Transverse colon (tissue), 4 donors: ENCODE results near the gene PALM. TPM values are rescaled to one million over a fixed set of nuclear protein-coding genes. Genes with fewer than 3 reads are reported as not detected.

ENCODE experiments used
- DNase-seq: peaks from one replicate; pipeline ENCODE4 v3.0.0-alpha.2; 2019
- H3K27ac ChIP-seq, 4 donors: fragments of 200-600 bp; sonication (generic); 2 replicates each; pipeline ENCODE4 v1.5.1; 2016 to 2018; ENCODE audit warnings: inconsistent platforms in 4 of 4
- H3K27me3 ChIP-seq: fragments of 200-600 bp; sonication (generic); 2 replicates; pipeline ENCODE4 v1.5.1; 2017; ENCODE audit warnings: inconsistent platforms
- H3K36me3 ChIP-seq, 4 donors: fragments of 200-600 bp; sonication (generic); 2 replicates each; pipeline ENCODE4 v1.5.1; 2017 to 2019; ENCODE audit warnings: inconsistent platforms in 4 of 4
- H3K4me1 ChIP-seq, 4 donors: fragments of 200-600 bp; sonication (generic); 2 replicates each; pipeline ENCODE4 v1.5.1; 2017 to 2020; ENCODE audit warnings: inconsistent platforms in 4 of 4
- H3K4me3 ChIP-seq, 4 donors: fragments of 200-600 bp; sonication (generic); 1 replicate in 1 of 4; 2 replicates in 3 of 4; pipeline versions ENCODE4 v1.5.1 to v1.6.1; 2017 to 2019; ENCODE audit warnings: inconsistent platforms in 4 of 4
- H3K9me3 ChIP-seq, 2 donors: fragments of 200-600 bp; sonication (generic); 2 replicates each; pipeline ENCODE4 v1.5.1; 2017 to 2019; ENCODE audit warnings: inconsistent platforms in 2 of 2
- EP300 ChIP-seq: sonication (generic); formaldehyde crosslinking; IDR thresholded peaks from one replicate; pipeline ENCODE4 v1.6.1; 2017; ENCODE audit warnings: antibody characterized with exemption, low read depth
- POLR2A ChIP-seq: fragments of 450-650 bp; IDR thresholded peaks from one replicate; pipeline ENCODE4 v1.6.1; 2016; ENCODE audit warnings: antibody characterized with exemption, mild to moderate bottlenecking, moderate library complexity
- POLR2AphosphoS5 ChIP-seq, 3 donors: sonication (generic); formaldehyde crosslinking; IDR thresholded peaks; one replicate each; pipeline ENCODE4 v1.6.1; 2016; ENCODE audit warnings: antibody characterized with exemption in 3 of 3
- WGBS, 2 donors: methylation state at CpG; one replicate each; pipeline ENCODE4 v1.1.5; 2018; ENCODE audit warnings: low coverage in 1 of 2; 5-methylcytosine and 5-hydroxymethylcytosine counted together
- in situ Hi-C, 4 donors: fragments of 200-750 bp; cut with MboI; loops; one replicate each; pipeline versions ENCODE4 v1.15.0 to v1.15.1; 2017; ENCODE audit warnings: low sequenced_read_pairs in 3 of 4, low pct_ligation_motif_present in 1 of 4, low pct_unique_long_range_greater_than_20kb in 1 of 4
- intact Hi-C: fragments of 100-400 bp; cut with DNase I; formaldehyde crosslinking; loops from one replicate; pipeline ENCODE4 v1.15.1; 2023; ENCODE audit warnings: low total_unique reads
- total RNA-seq, 4 donors: library from RNA; depleted of rRNA; stranded (reverse); fragments of >200 nt; gene quantifications; one replicate each; pipeline ENCODE4 v1.1.0, GENCODE V29; 2016
- TF ChIP-seq, protein P1 (sequence below), 5 experiments: fragments of 200-600 bp in 3 of 5; fragments of 450-650 bp in 2 of 5; sonication (generic) in 3 of 5; IDR thresholded peaks; 1 replicate in 2 of 5; 2 replicates in 3 of 5; pipeline ENCODE4 v1.5.1; 2016 to 2017; ENCODE audit warnings: antibody characterized with exemption in 5 of 5, inconsistent platforms in 3 of 5, mild to moderate bottlenecking in 2 of 5, moderate library complexity in 1 of 5

PALM gene
- total RNA-seq, 4 donors from 2014 or later: 14.1 to 99.3 (median 29.8) TPM

DNA sequence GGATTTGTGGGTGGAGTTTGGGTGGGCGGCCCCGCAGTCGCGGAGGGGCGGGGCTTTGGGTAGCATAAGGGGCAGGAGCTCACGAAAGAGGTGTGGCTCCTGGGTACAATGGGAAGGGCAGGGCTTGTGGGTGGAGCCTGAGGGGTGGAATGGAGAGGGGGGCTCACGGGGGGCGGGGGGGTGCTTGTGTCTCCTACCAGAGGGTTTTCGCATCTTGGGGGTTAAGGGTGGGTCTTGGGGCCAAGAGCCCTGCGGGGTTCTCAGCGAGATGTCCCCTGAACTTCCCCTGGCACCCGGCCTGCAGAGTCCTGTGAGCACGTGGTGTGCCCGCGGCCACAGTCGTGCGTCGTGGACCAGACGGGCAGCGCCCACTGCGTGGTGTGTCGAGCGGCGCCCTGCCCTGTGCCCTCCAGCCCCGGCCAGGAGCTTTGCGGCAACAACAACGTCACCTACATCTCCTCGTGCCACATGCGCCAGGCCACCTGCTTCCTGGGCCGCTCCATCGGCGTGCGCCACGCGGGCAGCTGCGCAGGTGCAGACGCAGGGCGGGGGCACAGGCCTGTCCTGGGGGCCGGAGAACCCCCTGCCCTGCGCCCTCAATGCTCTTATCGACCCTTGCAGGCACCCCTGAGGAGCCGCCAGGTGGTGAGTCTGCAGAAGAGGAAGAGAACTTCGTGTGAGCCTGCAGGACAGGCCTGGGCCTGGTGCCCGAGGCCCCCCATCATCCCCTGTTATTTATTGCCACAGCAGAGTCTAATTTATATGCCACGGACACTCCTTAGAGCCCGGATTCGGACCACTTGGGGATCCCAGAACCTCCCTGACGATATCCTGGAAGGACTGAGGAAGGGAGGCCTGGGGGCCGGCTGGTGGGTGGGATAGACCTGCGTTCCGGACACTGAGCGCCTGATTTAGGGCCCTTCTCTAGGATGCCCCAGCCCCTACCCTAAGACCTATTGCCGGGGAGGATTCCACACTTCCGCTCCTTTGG, 27.4 kb upstream of the PALM start:
- in situ Hi-C loops (no loop called here), intact Hi-C loops (no loop called here)
- peaks cover 3 to 27% (median 18%) of the 10 kb centered on the region in 4 donors for H3K4me1 ChIP-seq
- TF ChIP-seq POLR2AphosphoS5 (IDR thresholded peaks at IDR 0.05): no peak
- TF ChIP-seq, protein P1, sequence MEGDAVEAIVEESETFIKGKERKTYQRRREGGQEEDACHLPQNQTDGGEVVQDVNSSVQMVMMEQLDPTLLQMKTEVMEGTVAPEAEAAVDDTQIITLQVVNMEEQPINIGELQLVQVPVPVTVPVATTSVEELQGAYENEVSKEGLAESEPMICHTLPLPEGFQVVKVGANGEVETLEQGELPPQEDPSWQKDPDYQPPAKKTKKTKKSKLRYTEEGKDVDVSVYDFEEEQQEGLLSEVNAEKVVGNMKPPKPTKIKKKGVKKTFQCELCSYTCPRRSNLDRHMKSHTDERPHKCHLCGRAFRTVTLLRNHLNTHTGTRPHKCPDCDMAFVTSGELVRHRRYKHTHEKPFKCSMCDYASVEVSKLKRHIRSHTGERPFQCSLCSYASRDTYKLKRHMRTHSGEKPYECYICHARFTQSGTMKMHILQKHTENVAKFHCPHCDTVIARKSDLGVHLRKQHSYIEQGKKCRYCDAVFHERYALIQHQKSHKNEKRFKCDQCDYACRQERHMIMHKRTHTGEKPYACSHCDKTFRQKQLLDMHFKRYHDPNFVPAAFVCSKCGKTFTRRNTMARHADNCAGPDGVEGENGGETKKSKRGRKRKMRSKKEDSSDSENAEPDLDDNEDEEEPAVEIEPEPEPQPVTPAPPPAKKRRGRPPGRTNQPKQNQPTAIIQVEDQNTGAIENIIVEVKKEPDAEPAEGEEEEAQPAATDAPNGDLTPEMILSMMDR (IDR thresholded peaks at IDR 0.05): no peak
- TF ChIP-seq POLR2A: no peak
- DNase-seq: peak; percentile 92
- H3K36me3 ChIP-seq: no peaks in the 10 kb centered on the region
- H3K4me3 ChIP-seq: peak overlapping the region in 2 of 4 donors; percentile 88 to 94
- peaks cover 15% of the 10 kb centered on the region for H3K27me3 ChIP-seq
- 62% methylated on average over 45 of the region's 54 CpGs; no CpG with 5 or more reads in 1 of the 2 donors for WGBS, 2 donors
- peak overlapping the region; percentile 94 to 99 (median 97) for H3K27ac ChIP-seq
- no peaks in the 10 kb centered on the region for H3K9me3 ChIP-seq

DNA sequence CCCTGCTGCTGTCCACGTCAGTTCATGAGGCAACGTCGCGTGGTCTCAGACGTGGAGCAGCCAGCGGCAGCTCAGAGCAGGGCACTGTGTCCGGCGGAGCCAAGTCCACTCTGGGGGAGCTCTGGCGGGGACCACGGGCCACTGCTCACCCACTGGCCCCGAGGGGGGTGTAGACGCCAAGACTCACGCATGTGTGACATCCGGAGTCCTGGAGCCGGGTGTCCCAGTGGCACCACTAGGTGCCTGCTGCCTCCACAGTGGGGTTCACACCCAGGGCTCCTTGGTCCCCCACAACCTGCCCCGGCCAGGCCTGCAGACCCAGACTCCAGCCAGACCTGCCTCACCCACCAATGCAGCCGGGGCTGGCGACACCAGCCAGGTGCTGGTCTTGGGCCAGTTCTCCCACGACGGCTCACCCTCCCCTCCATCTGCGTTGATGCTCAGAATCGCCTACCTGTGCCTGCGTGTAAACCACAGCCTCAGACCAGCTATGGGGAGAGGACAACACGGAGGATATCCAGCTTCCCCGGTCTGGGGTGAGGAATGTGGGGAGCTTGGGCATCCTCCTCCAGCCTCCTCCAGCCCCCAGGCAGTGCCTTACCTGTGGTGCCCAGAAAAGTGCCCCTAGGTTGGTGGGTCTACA, 25.9 kb upstream of the PALM start:
- 68% methylated on average over 22 of the region's 25 CpGs; no CpG with 5 or more reads in 1 of the 2 donors for WGBS, 2 donors
- Histone ChIP-seq H3K9me3 (no peaks in the 10 kb centered on the region), H3K27ac (no peak overlapping the region), H3K4me1 (peaks cover 3 to 14% (median 10%) of the 10 kb centered on the region in 4 donors), H3K27me3 (peaks cover under 1% of the 10 kb centered on the region), H3K36me3 (no peaks in the 10 kb centered on the region), H3K4me3 (no peak overlapping the region)
- TF ChIP-seq POLR2A: no peak
- no peak for TF ChIP-seq EP300
- TF ChIP-seq POLR2AphosphoS5 (IDR thresholded peaks at IDR 0.05): no peak
- TF ChIP-seq, protein P1 (IDR thresholded peaks at IDR 0.05): no peak
- in situ Hi-C loops (no loop called here), intact Hi-C loops (no loop called here)
- DNase-seq: no peak

DNA sequence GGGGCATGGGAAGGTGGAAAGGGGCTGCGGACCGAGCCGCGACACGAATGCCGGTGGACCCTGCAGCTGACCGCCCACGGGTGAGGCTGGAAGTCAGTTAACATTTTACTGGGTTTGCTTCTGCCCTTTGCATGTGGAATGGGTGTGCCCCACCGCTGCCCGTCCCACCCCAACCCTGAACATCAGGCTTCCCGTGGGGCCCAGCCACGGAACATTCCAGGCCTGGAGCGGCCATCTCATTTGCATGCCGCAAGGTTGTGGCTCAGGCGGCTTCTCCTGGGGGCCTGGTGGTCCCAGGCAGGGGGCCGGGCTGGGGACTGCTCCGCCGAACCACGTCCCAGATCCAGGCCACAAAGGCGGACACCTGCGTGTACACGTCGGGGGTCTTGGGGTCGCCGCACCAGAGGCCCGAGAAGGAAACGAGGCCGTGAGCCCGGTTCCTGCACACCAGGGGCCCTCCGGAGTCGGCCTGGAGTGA, 23.2 kb upstream of the PALM start:
- intact Hi-C loops (no loop called here), in situ Hi-C loops (no loop called here)
- 66 to 80% methylated on average over 5 to 19 of the region's 31 CpGs for WGBS, 2 donors
- Histone ChIP-seq H3K27me3 (no peaks in the 10 kb centered on the region), H3K4me1 (no peaks in the 10 kb centered on the region), H3K9me3 (no peaks in the 10 kb centered on the region), H3K36me3 (no peaks in the 10 kb centered on the region), H3K4me3 (no peak overlapping the region), H3K27ac (no peak overlapping the region)
- TF ChIP-seq, protein P1 (IDR thresholded peaks at IDR 0.05): no peak
- TF ChIP-seq POLR2A: no peak
- TF ChIP-seq EP300: no peak
- TF ChIP-seq POLR2AphosphoS5 (IDR thresholded peaks at IDR 0.05): no peak
- no peak for DNase-seq
